GM10248 (cell line): ENCODE data around the gene CIB4.

Experiments used
- CTCF ChIA-PET: fragments of 300-600 bp; sonication (Branson Sonifier 250); formaldehyde crosslinking; extraction: SDS; loops from one replicate; lab custom pipeline; 2021; ENCODE audit warnings: antibody characterized with exemption; lab: Yijun Ruan, JAX
- POLR2A ChIA-PET: fragments of 350-650 bp; sonication (Branson Sonifier 250); formaldehyde crosslinking; extraction: SDS; loops from one replicate; lab custom pipeline; 2020; ENCODE audit warnings: antibody characterized with exemption; lab: Yijun Ruan, JAX
- DNase-seq: peaks from one replicate; pipeline ENCODE4 v3.0.0; 2012; ENCODE audit errors: extremely low spot score
- TF ChIP-seq, protein P1 (sequence below): IDR thresholded peaks from 2 replicates; pipeline ENCODE4 v1.5.1; 2012; ENCODE audit warnings: mild to moderate bottlenecking, low read depth; ENCODE audit errors: extremely low read depth, missing control alignments, control extremely low read depth

The CIB4 gene

DNA sequence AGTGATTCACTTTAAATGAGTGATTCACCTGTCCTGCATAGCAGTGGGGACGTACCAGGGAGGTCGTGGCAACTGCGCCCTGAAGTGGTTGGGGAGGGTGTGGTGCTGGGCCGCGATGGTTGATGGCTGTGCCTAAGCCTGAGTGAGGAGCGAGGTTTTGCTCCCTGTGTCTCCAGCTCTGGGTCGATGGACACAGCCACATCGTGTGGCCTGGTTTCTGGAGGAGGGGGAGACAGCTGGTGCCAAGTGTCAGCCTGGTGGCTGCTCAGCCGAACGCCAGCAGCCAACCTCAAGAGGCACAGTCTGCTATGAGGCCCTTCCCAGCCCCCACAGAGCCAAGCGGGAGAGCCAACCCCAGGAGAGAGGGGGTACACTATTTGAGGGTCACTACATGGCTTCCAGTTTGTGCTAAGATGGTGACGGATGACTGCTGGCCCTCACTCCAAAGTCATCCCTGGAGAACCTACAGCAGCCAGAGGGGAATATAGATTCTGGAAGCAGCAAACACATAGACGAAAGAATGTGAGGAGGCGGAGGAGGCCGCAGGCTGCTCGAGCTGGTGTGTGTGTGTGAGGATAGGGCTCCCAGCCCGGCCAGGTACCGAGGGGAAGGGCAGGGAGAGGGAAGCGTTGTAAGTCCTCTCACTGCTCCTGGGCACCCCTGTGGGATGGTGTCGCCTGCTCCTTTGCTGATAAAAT is 104.6 kb downstream of the CIB4 start:
- TF ChIP-seq, protein P1, sequence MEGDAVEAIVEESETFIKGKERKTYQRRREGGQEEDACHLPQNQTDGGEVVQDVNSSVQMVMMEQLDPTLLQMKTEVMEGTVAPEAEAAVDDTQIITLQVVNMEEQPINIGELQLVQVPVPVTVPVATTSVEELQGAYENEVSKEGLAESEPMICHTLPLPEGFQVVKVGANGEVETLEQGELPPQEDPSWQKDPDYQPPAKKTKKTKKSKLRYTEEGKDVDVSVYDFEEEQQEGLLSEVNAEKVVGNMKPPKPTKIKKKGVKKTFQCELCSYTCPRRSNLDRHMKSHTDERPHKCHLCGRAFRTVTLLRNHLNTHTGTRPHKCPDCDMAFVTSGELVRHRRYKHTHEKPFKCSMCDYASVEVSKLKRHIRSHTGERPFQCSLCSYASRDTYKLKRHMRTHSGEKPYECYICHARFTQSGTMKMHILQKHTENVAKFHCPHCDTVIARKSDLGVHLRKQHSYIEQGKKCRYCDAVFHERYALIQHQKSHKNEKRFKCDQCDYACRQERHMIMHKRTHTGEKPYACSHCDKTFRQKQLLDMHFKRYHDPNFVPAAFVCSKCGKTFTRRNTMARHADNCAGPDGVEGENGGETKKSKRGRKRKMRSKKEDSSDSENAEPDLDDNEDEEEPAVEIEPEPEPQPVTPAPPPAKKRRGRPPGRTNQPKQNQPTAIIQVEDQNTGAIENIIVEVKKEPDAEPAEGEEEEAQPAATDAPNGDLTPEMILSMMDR, result no peak
- CTCF ChIA-PET, result interaction anchor here (1.1 to 1.2 kb wide), 2 partner anchors 32 to 41 kb away, joined by 3 read pairs; no protein-coding TSS in a partner anchor
- DNase-seq, result no peak
- POLR2A ChIA-PET, result no interaction called here

DNA sequence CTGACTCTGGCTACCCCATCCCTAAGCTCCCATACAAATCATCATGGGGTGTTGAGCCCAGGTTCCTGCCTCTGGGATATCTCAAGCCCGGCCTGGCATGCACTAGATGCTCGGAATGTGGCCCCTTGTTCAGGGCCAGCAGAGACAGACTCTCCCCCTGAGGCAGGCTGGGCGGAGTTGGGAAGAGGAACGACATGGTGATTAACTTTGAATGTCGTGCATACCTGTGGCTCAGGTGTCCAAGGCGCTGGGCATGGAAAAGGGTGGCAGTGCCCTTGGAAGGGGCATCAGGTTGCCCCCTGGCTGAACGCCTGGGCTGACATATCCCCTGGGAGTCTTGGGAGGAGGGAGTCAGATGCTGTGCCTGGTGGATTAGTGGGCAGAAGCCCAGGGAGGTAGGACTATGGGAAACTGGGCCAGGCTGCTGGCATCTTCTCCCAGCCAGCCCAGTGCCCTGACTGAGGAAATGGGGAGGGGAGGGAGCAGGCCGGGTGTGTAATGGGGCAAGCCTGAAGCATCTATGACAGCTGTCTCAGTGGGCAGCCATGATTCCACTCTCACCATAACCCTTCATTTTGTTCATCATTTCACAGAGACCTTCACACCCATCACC is 105.4 kb downstream of the CIB4 start:
- DNase-seq, result no peak
- CTCF ChIA-PET, result interaction anchor here (1.1 kb wide), 1 partner anchor 32 kb away, joined by 3 read pairs; no protein-coding TSS in a partner anchor
- POLR2A ChIA-PET, result no interaction called here
- TF ChIP-seq, protein P1, result no peak

DNA sequence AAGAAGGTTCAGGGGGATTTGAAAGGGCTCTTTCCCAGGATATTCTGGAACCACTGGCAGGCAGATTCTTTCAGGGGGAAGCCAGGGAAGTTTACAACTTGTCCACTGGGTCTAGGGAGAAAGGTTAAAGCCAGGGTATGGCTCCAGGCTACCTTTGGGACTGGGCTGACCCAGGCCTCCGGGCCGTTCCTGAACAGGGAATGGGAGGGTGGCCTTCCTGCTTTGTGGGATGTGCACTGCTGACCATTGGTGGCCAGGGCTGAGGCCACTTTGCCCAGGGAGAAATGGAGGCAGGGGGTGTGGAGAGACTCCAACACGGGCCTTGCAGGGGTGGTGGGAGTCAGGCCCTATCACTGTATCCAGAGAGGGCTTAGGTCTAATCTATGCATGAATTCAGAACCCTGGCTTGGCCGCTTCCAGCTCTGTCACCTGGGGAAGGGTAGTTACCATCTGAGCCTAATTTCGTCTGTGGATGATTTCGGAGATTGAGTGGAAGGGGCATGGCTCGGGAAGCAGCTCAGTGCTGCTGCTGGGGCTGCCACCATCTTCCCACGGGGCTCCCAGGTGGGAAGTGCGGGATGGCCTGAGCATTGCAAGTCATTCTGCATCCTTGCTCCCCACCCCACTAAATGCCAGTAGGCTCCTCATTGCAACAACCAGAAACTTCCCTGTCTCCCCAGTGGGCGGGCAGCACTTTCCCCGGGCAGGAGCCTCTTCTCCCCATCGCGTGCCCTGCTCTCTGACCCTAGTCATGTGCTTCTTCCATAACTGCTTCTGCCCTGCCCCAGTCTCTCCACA is 106.1 kb downstream of the CIB4 start:
- DNase-seq, result no peak
- ChIA-PET CTCF (no interaction called here), POLR2A (no interaction called here)
- TF ChIP-seq, protein P1, result no peak

DNA sequence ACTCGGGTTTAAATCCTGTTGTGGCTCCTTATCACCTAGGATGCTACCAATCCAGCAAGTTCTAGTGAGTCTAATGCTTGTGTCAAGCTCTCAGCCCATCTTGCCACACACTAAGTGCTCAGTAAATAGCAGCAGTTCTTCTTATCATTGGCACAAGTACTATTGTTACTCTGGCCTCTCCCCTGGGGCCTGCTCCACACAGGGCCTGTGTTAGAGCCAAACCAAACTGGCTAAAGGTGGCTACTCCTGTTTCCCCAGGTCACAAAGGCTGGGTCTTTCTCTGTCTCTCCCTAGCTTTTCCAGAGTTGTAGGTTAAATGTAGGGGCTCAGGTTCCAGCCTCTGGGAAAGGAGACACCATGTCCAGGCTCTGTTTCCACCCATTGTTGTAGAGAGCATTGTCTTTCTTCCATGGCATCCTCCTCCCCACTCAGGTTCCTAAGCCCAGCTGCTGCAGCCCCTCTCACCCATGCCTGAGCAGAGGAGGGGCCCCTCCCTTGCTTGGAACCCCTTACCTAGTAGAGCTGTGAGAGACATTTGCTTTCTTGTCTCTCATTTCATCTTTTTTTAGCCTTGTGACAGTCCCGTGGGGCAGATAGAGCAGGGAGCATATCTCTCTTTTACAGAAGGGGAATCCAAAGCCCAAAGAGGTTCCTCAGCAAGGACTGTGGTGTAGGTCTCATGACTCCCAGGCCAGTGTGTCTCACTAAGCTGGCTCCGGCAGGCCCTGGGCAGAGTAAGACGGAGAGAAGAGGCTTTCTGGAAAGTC is 106.9 kb downstream of the CIB4 start:
- DNase-seq, result no peak
- ChIA-PET CTCF (no interaction called here), POLR2A (no interaction called here)
- TF ChIP-seq, protein P1, result no peak

DNA sequence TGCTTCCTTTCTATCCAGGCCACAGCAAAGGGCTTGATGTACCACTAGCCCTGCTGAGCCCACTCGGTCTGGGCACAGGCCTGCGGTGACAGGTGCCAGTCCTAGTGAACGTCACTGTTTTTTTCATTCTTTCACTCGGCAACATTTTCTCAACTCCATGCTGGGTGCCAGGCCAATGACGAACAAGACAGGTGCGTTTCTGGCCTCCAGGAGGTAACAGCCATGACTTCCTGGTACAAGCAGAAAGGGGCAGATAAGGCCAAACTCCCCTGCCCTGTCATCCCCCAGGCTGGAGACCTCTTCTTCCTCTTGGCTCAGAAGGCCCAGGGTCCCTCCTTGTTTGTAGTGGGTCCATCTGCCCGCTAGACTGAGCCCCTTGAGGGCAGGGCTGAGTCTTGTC is 107.5 kb downstream of the CIB4 start:
- CTCF ChIA-PET, result no interaction called here
- POLR2A ChIA-PET, result no interaction called here
- no peak for DNase-seq
- TF ChIP-seq, protein P1, result no peak
